ENCODE data around the gene NOTCH1.

Gene NOTCH1

DNA sequence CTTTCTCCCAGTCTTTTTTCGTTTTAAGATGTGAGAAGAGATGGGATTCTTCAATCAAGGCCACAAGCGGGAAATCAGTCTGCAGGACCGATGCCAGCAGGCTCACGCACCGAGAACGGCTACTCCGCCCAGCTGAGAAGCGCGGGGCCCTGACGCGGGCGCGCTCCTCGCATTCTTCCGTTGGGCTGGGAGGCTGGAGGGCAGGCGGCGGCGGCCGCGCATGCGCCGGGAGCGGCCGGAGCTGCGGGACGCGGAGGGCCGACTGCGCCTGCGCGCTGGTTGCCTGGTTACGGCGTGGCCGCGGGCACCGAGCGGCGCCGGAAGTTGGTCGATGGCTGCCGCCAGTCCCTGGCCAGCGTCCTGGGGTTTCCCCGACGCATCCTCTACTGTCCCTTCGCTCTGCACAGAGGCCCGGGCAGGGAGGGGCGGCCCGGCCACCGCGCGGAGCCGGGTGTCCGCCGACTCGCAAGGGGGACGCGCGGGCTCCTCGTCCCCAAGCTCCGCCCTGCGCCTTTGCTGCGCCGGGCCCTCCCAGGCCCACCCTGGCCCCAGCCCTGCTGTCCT lies 62.2 kb downstream of the NOTCH1 start:
- no peak for TF ChIP-seq CTCF (IDR thresholded peaks at IDR 0.05)

DNA sequence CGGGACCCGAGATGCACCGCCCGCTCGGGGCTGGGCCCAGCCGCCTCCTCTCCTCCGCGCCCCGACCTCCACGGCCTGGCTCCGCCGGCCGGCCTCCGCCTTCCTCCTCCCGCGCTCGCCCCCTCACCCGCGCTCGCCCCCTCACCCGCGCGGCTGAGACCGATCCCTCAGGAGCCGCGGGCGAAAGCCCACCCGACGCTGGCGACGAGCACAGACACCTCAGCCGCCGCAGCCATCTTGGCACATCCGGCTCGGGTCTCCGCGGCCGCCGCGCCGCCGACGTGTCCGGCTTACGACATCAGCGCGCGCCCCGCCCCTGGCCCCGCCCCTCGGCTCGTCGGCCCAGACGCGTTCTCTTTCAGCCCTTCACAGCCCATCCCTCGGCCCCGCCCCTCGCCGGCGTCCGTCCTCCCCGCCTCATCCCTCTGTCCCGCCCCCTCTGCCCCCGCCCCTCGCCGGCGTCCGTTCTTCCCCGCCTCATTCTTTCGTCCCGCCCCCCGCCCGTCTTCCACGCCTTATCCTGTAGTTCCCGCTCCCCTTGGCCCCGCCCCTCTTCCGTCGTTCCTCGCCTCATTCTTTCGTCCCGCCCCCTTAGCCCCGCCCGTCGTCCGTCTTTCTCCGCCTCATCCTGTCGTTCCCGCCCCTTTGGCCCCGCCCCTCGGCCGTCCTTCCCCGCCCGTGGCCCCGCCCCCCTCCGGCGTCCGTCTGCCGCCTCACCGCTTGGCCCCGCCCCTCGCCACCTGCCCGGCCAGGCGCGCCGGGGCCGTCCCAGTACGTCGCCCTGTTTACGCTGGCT lies 62.9 kb downstream of the NOTCH1 start, which contains the start of gene SEC16A:
Gene SEC16A (minus strand): TSS at position 248 of the 796 bp plus-strand sequence. CDS start 5,425 bp downstream, outside the sequence.
- no peak for TF ChIP-seq CTCF (IDR thresholded peaks at IDR 0.05)

DNA sequence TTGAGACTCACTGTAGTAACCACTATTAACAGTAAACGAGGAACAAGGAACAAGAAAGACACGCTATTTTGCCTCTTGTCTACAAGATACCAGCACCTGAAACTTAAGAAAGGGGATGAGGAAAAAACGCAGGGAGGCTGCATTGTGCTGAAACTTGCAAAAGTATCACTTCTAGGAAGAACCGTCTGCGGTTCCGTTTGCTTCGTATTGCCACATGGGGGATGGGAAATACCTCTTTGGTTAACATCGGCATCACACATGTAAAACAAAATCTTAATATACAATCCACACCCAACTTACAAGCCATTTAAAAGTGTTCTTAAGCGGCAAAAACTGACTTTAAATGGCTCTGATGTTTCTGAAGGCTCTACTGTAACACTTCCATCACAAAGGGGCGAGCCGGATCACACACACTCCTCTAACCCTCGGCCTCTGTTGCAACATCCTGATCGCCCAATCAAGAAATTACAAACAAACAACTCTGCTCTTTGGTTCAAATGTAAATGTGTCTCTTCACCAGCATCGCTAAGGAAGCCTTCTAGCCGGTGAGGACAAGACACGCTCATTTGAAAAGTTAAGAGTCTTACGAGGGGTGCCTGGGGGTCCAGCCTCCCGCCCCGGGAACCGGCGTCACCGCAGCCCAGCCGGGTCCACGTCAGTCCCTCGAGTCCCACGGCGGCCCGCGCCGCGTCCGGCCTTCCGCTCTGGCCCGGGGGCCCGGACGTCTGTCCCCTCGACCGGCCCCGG lies 63.6 kb downstream of the NOTCH1 start:
- TF ChIP-seq CTCF (IDR thresholded peaks at IDR 0.05), result no peak

DNA sequence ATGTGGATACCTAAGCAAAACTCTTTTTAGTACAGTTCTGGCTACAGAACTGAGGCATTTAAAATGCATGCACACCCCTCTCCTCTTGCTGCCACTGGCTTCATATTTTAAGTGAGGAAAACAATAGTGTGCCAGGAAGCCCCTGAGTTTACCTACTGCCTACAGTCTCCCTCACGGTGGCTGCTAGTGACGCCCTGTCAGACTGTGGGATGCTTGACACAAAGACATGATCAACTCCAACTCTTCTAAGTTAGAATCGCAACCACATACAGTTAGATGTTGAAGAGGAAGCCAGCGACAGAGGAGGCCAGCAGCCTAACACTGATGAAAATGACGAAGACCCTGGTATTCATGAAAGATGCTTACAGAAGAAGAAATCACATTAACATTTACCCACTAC lies 64.3 kb downstream of the NOTCH1 start:
- TF ChIP-seq CTCF (IDR thresholded peaks at IDR 0.05), result no peak

GRCh38 chr9:136476369-136477150 lies 69.3 kb downstream of the NOTCH1 start:
- TF ChIP-seq CTCF (IDR thresholded peaks at IDR 0.05), result no peak

- TF ChIP-seq CTCF (IDR thresholded peaks at IDR 0.05), result no peak
Measured at GRCh38 chr9:136474974-136475865, 70.6 kb downstream of the NOTCH1 start.
